Measurements from ENCODE around the gene EPC2. TPM values are rescaled to one million over a fixed set of nuclear protein-coding genes. Genes with fewer than 3 reads are reported as not detected.
A peak's percentile ranks its signal among the peaks of the same experiment; 100 is the strongest.

EPC2 gene
- total RNA-seq, 1 experiment from 2014 or later: 20.3 TPM

DNA sequence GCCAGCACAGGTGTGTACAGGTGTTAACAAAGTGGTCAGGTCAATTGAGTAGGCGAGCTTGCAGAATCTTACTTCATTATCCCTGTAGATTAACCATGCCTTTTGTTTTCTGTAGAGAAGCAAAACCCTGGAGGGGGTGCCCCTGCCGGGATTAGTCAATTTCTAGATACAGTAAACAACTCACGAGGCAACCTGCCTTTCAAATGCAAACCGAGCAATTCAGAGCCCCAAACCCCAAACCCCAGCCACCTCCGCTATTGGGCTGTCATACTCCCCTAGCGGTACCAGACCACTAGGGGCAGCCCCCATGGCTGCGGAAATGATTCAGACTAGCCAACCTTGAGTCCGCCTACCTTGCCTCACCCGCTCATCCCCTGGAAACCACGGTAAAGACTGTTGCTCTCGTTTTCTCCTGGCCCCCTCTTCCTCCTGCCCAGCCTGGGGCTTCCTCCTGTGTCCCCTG lies 169.1 kb downstream of the EPC2 start (continued):
- TF ChIP-seq AFF4 (CRISPR knock-in tag; IDR thresholded peaks at IDR 0.05; ENCODE audit: borderline replicate concordance) (no peak), CREM (CRISPR knock-in tag; IDR thresholded peaks at IDR 0.05) (no peak), NR2C2 (CRISPR knock-in tag; IDR thresholded peaks at IDR 0.05) (no peak), ZNF423 (CRISPR knock-in tag; IDR thresholded peaks at IDR 0.05) (no peak), MAX (CRISPR knock-in tag; IDR thresholded peaks at IDR 0.05) (no peak), SMAD4 (CRISPR knock-in tag; IDR thresholded peaks at IDR 0.05) (no peak), TP53 (CRISPR knock-in tag; IDR thresholded peaks at IDR 0.05) (peak; percentile 29; the same call in 1 of the 2 replicates), SP1 (CRISPR knock-in tag; conservative IDR thresholded peaks at IDR 0.05) (no peak), ZBTB21 (CRISPR knock-in tag; IDR thresholded peaks at IDR 0.05; ENCODE audit: borderline replicate concordance) (peak; percentile 80; the same call in 1 of the 2 replicates), CBFB (CRISPR knock-in tag; IDR thresholded peaks at IDR 0.05; ENCODE audit: low read depth) (no peak), ZNF396 (CRISPR knock-in tag; IDR thresholded peaks at IDR 0.05; ENCODE audit: borderline replicate concordance) (no peak), FOXP4 (CRISPR knock-in tag; IDR thresholded peaks at IDR 0.05) (peak; percentile 94), ZNF232 (CRISPR knock-in tag; IDR thresholded peaks at IDR 0.05) (no peak), HMGA2 (CRISPR knock-in tag; IDR thresholded peaks at IDR 0.05) (no peak), GRHL2 (CRISPR knock-in tag; IDR thresholded peaks at IDR 0.05; ENCODE audit: insufficient replicate concordance, severe bottlenecking) (no peak), ZNF138 (CRISPR knock-in tag; conservative IDR thresholded peaks at IDR 0.05) (0 out of 2 replicates have a peak, but pooled peaks have one; percentile 15), NFE2L1 (CRISPR knock-in tag; IDR thresholded peaks at IDR 0.05) (no peak), USF1 (CRISPR knock-in tag; IDR thresholded peaks at IDR 0.05) (no peak), ZNF416 (CRISPR knock-in tag; IDR thresholded peaks at IDR 0.05) (no peak), EMX1 (CRISPR knock-in tag; IDR thresholded peaks at IDR 0.05) (no peak), TEAD4 (CRISPR knock-in tag; IDR thresholded peaks at IDR 0.05) (no peak), FOXK1 (CRISPR knock-in tag; IDR thresholded peaks at IDR 0.05) (no peak), GTF2I (CRISPR knock-in tag; conservative IDR thresholded peaks at IDR 0.05) (no peak), HMGXB4 (CRISPR knock-in tag; IDR thresholded peaks at IDR 0.05) (no peak), TEAD1 (CRISPR knock-in tag; IDR thresholded peaks at IDR 0.05) (peak; percentile 82; the same call in 1 of the 2 replicates)
- TF ChIP-seq, protein P1, sequence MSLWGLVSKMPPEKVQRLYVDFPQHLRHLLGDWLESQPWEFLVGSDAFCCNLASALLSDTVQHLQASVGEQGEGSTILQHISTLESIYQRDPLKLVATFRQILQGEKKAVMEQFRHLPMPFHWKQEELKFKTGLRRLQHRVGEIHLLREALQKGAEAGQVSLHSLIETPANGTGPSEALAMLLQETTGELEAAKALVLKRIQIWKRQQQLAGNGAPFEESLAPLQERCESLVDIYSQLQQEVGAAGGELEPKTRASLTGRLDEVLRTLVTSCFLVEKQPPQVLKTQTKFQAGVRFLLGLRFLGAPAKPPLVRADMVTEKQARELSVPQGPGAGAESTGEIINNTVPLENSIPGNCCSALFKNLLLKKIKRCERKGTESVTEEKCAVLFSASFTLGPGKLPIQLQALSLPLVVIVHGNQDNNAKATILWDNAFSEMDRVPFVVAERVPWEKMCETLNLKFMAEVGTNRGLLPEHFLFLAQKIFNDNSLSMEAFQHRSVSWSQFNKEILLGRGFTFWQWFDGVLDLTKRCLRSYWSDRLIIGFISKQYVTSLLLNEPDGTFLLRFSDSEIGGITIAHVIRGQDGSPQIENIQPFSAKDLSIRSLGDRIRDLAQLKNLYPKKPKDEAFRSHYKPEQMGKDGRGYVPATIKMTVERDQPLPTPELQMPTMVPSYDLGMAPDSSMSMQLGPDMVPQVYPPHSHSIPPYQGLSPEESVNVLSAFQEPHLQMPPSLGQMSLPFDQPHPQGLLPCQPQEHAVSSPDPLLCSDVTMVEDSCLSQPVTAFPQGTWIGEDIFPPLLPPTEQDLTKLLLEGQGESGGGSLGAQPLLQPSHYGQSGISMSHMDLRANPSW (CRISPR knock-in tag; conservative IDR thresholded peaks at IDR 0.05; ENCODE audit: low read depth): no peak
- TF ChIP-seq, protein P2, sequence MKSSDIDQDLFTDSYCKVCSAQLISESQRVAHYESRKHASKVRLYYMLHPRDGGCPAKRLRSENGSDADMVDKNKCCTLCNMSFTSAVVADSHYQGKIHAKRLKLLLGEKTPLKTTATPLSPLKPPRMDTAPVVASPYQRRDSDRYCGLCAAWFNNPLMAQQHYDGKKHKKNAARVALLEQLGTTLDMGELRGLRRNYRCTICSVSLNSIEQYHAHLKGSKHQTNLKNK (CRISPR knock-in tag; IDR thresholded peaks at IDR 0.05): no peak
- TF ChIP-seq, protein P3, sequence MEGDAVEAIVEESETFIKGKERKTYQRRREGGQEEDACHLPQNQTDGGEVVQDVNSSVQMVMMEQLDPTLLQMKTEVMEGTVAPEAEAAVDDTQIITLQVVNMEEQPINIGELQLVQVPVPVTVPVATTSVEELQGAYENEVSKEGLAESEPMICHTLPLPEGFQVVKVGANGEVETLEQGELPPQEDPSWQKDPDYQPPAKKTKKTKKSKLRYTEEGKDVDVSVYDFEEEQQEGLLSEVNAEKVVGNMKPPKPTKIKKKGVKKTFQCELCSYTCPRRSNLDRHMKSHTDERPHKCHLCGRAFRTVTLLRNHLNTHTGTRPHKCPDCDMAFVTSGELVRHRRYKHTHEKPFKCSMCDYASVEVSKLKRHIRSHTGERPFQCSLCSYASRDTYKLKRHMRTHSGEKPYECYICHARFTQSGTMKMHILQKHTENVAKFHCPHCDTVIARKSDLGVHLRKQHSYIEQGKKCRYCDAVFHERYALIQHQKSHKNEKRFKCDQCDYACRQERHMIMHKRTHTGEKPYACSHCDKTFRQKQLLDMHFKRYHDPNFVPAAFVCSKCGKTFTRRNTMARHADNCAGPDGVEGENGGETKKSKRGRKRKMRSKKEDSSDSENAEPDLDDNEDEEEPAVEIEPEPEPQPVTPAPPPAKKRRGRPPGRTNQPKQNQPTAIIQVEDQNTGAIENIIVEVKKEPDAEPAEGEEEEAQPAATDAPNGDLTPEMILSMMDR (IDR thresholded peaks at IDR 0.05): peak; percentile 52

All from WTC11 (cell line).